HEK293T (cell line): Measurements from ENCODE around the gene KRT6B.
"Not testable (repeated sequence)": the region's sequence is repeated elsewhere in the genome, so short reads cannot be mapped to it uniquely, and the experiment has no call there.

Experiments
- CTCF ChIA-PET: fragments of 350-600 bp; formaldehyde crosslinking; extraction: SDS; loops from one replicate; lab custom pipeline; 2021; ENCODE audit warnings: antibody characterized with exemption, inconsistent platforms; lab: Yijun Ruan, JAX
- POLR2A ChIA-PET: fragments of 350-600 bp; formaldehyde crosslinking; extraction: SDS; loops from one replicate; lab custom pipeline; 2020; ENCODE audit warnings: antibody characterized with exemption, inconsistent platforms; lab: Yijun Ruan, JAX
- DNase-seq: peaks from one replicate; pipeline ENCODE4 v3.0.0; 2012; ENCODE audit warnings: mixed read lengths; ENCODE audit errors: extremely low spot score
- ARNT ChIP-seq: fragments of 450-650 bp; IDR thresholded peaks from 2 replicates; pipeline ENCODE4 v1.6.1; 2017; ENCODE audit warnings: mild to moderate bottlenecking
- BHLHE40 ChIP-seq: fragments of 450-650 bp; IDR thresholded peaks from 2 replicates; pipeline ENCODE4 v1.6.1; 2016; ENCODE audit warnings: mild to moderate bottlenecking, moderate library complexity, borderline replicate concordance
- CTBP1 ChIP-seq: fragments of 450-650 bp; IDR thresholded peaks from 2 replicates; pipeline ENCODE4 v1.6.1; 2016; ENCODE audit warnings: borderline replicate concordance
- ELF4 ChIP-seq: fragments of 450-650 bp; IDR thresholded peaks from 2 replicates; pipeline ENCODE4 v1.6.1; 2017; ENCODE audit warnings: antibody characterized with exemption
- FOXA1 ChIP-seq: fragments of 450-650 bp; IDR thresholded peaks from 2 replicates; pipeline ENCODE4 v1.6.1; 2016; ENCODE audit warnings: mild to moderate bottlenecking
- FOXK2 ChIP-seq: fragments of 450-650 bp; IDR thresholded peaks from 2 replicates; pipeline ENCODE4 v1.6.1; 2016; ENCODE audit warnings: mild to moderate bottlenecking
- FOXM1 ChIP-seq: fragments of 450-650 bp; IDR thresholded peaks from 2 replicates; pipeline ENCODE4 v1.6.1; 2017; ENCODE audit warnings: mild to moderate bottlenecking, borderline replicate concordance
- HDGF ChIP-seq: fragments of 450-650 bp; IDR thresholded peaks from 2 replicates; pipeline ENCODE4 v1.6.1; 2017; ENCODE audit warnings: antibody characterized with exemption, borderline replicate concordance
- L3MBTL2 ChIP-seq: fragments of 450-650 bp; conservative IDR thresholded peaks from 2 replicates; pipeline ENCODE4 v1.6.1; 2016; ENCODE audit warnings: mild to moderate bottlenecking
- LEF1 ChIP-seq: fragments of 450-650 bp; IDR thresholded peaks from 2 replicates; pipeline ENCODE4 v1.6.1; 2017; ENCODE audit warnings: mild to moderate bottlenecking, borderline replicate concordance
- NFRKB ChIP-seq: fragments of 450-650 bp; IDR thresholded peaks from 2 replicates; pipeline ENCODE4 v1.6.1; 2016; ENCODE audit warnings: mild to moderate bottlenecking, moderate library complexity
- PKNOX1 ChIP-seq: fragments of 450-650 bp; IDR thresholded peaks from 2 replicates; pipeline ENCODE4 v1.6.1; 2016
- SP1 ChIP-seq: fragments of 450-650 bp; IDR thresholded peaks from 2 replicates; pipeline ENCODE4 v1.6.1; 2017
- SUZ12 ChIP-seq: fragments of 450-650 bp; IDR thresholded peaks from 2 replicates; pipeline ENCODE4 v1.6.1; 2016; ENCODE audit warnings: mild to moderate bottlenecking
- TARDBP ChIP-seq: fragments of 450-650 bp; IDR thresholded peaks from 2 replicates; pipeline ENCODE4 v1.6.1; 2016
- ZNF384 ChIP-seq: fragments of 450-650 bp; IDR thresholded peaks from 2 replicates; pipeline ENCODE4 v1.6.1; 2016

The KRT6B gene

GRCh38 chr12:52452101-52452500, at the start of gene KRT6B:
Gene KRT6B, minus strand, starts transcription at chr12:52452146. Its CDS starts 68 bp downstream, at chr12:52452078.
- no peak for DNase-seq
- ChIA-PET POLR2A (no interaction called here), CTCF (no interaction called here)
- TF ChIP-seq HDGF = no peak
- TF ChIP-seq CTBP1 = no peak
- no peak for TF ChIP-seq FOXK2
- no peak for TF ChIP-seq ARNT
- no peak for TF ChIP-seq PKNOX1
- no peak for TF ChIP-seq LEF1
- TF ChIP-seq NFRKB = no peak

DNA sequence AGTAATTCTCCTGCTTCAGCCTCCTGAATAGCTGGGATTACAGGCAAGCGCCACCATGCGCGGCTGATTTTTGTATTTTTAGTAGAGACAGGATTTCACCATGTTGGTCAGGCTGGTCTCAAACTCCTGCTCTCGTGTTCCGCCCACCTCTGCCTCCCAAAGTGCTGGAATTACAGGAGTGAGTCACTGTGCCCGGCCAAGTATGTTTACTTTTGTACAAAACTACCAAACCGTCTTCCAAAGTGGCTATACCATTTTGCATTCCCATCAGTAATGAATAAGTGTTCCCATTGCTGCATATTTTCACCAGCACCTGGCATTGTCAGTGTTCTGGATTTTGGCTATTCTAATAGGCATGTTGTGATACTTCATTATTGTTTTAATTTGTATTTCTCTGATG, 49.5 kb upstream of the KRT6B start:
- ChIA-PET POLR2A (no interaction called here), CTCF (no interaction called here)
- DNase-seq = no peak
- no peak for TF ChIP-seq TARDBP
- no peak for TF ChIP-seq ZNF384
- no peak for TF ChIP-seq HDGF
- no peak for TF ChIP-seq PKNOX1
- no peak for TF ChIP-seq CTBP1
- no peak for TF ChIP-seq SUZ12
- TF ChIP-seq FOXK2 = no peak
- TF ChIP-seq ELF4 = no peak

DNA sequence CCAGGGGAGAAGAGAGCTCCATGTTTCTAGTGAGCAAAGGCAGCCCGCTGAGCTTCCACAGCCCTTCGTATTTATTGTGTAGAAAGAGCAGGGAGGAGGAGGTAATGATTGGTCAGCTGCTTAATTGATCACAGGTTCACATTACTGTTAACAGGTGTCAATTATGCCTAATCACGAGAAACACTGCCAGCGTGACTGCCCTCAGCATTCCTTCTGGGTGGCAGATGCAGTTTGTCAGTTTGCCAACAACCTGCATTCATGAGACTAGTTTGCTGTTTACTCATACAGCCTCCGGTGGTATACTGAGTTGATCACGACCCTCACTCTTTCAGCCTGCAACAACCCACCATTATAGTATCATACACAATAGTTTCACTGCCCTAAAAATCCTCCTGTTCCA, 48.6 kb upstream of the KRT6B start:
- POLR2A ChIA-PET, DNase-seq, CTCF ChIA-PET: not testable (repeated sequence)

DNA sequence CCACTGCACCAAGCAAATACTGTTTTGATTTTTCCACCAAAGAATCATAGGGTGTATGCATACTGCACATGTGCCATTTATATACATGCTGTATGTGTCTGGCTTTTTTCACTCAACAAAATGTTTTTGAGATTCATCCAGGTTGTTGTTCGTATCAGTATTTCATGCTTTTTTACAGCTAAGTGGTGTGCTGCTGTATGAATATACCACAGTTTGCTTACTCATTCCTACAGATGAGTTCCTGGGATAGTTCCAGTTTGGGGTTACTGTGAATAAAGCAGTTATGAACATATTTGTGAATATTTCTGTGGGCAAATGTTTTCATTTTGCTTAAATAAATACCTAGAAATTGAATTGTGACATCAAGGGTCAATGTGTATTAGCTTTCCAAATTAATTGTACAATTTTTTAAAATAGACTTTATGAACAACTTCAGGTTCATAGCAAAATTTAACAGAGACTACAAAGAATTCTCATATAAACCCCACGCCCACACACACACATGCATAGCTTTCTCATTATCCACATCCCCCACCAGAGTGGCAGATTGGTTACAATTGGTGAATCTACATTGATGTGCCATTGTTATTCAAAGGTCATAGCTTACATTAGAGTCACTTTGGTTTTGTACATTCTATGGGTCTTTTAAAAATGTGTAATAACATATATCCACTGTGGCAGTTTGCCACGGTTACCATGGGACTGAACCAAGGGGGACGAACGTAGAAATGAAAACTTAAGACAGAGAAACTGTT, 48.0 kb upstream of the KRT6B start:
- TF ChIP-seq ZNF384 = no peak
- TF ChIP-seq ELF4 = no peak
- TF ChIP-seq HDGF = no peak
- no peak for TF ChIP-seq FOXK2
- TF ChIP-seq BHLHE40 = no peak
- no peak for TF ChIP-seq LEF1
- no peak for TF ChIP-seq FOXA1
- no peak for TF ChIP-seq L3MBTL2
- no peak for TF ChIP-seq SUZ12
- no peak for TF ChIP-seq NFRKB
- TF ChIP-seq PKNOX1 = no peak
- no peak for TF ChIP-seq TARDBP
- no peak for TF ChIP-seq ARNT
- no peak for TF ChIP-seq FOXM1
- TF ChIP-seq SP1 = no peak
- no peak for TF ChIP-seq CTBP1
- ChIA-PET CTCF (interaction anchor here (0.7 kb wide), 1 partner anchor 551 kb away, joined by 3 read pairs; no protein-coding TSS in a partner anchor), POLR2A (no interaction called here)
- no peak for DNase-seq

DNA sequence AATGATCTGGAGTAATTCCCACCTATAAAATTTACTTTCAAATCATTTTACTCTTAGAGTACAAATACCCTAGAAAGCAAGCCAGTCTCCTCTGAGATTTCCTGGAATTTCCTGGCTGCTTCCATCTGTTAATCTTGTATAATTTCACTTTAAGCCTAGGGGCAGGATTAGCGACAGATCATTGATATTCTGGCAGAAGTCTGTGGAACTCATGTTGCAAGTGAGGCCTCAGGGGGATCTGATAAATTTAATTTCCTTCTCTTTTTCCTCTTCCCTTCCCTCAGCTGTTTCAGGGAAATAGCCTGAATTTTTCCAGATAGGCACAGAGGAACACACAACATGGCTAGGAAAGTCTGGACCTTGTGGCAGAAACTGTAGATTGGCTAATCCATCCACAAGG, 47.0 kb upstream of the KRT6B start:
- TF ChIP-seq SUZ12 = no peak
- no peak for TF ChIP-seq FOXA1
- no peak for TF ChIP-seq TARDBP
- TF ChIP-seq L3MBTL2 = no peak
- TF ChIP-seq LEF1 = no peak
- no peak for TF ChIP-seq FOXK2
- no peak for TF ChIP-seq ELF4
- TF ChIP-seq BHLHE40 = no peak
- TF ChIP-seq ARNT = no peak
- TF ChIP-seq ZNF384 = no peak
- TF ChIP-seq FOXM1 = no peak
- no peak for TF ChIP-seq SP1
- TF ChIP-seq HDGF = no peak
- no peak for TF ChIP-seq NFRKB
- no peak for TF ChIP-seq CTBP1
- TF ChIP-seq PKNOX1 = no peak
- ChIA-PET POLR2A (no interaction called here), CTCF (interaction anchor here (0.7 kb wide), 1 partner anchor 550 kb away, joined by 3 read pairs; no protein-coding TSS in a partner anchor)
- no peak for DNase-seq

GRCh38 chr12:52497975-52498374, 46.0 kb upstream of the KRT6B start:
- DNase-seq = no peak
- CTCF ChIA-PET = no interaction called here
- POLR2A ChIA-PET = no interaction called here
- TF ChIP-seq FOXM1 (no peak), L3MBTL2 (no peak), NFRKB (no peak), FOXK2 (no peak), TARDBP (no peak), SP1 (no peak), ZNF384 (no peak), LEF1 (no peak), BHLHE40 (no peak), ARNT (no peak), HDGF (no peak), CTBP1 (no peak), PKNOX1 (no peak), ELF4 (no peak), FOXA1 (no peak), SUZ12 (no peak)
